Uterus (tissue), 4 donors: Measurements from ENCODE around the gene APOA1. TPM values are rescaled to one million over a fixed set of nuclear protein-coding genes. Genes with fewer than 3 reads are reported as not detected.

Experiments
- DNase-seq, 2 donors: peaks; one replicate each; pipeline ENCODE4 v3.0.0-alpha.2; 2019 to 2020
- H3K27ac ChIP-seq, 2 donors: fragments of 200-600 bp; sonication (generic); 1 replicate in 1 of 2; 2 replicates in 1 of 2; pipeline ENCODE4 v1.5.1; 2016 to 2018
- H3K27me3 ChIP-seq, 2 donors: fragments of 200-600 bp; sonication (generic); one replicate each; pipeline ENCODE4 v1.5.1; 2018 to 2019; ENCODE audit warnings: control low read depth in 1 of 2
- H3K36me3 ChIP-seq, 2 donors: fragments of 200-600 bp; sonication (generic); one replicate each; pipeline ENCODE4 v1.5.1; 2019; ENCODE audit warnings: control low read depth in 1 of 2
- H3K4me1 ChIP-seq, 2 donors: fragments of 200-600 bp; sonication (generic); one replicate each; pipeline ENCODE4 v1.5.1; 2018 to 2019; ENCODE audit warnings: control low read depth in 1 of 2
- H3K4me3 ChIP-seq, 2 donors: fragments of 200-600 bp; sonication (generic); 1 replicate in 1 of 2; 2 replicates in 1 of 2; pipeline ENCODE4 v1.5.1; 2018 to 2019; ENCODE audit warnings: mild to moderate bottlenecking in 1 of 2
- H3K9me3 ChIP-seq, 2 donors: fragments of 200-600 bp; sonication (generic); one replicate each; pipeline ENCODE4 v1.5.1; 2019; ENCODE audit warnings: control low read depth in 1 of 2
- POLR2A ChIP-seq, 2 donors: fragments of 450-650 bp; IDR thresholded peaks; one replicate each; pipeline ENCODE4 v1.6.1; 2016; ENCODE audit warnings: antibody characterized with exemption in 2 of 2, mild to moderate bottlenecking in 1 of 2, moderate library complexity in 1 of 2
- intact Hi-C: fragments of 100-400 bp; cut with DNase I; formaldehyde crosslinking; loops from one replicate; pipeline ENCODE4 v1.15.1; 2023; ENCODE audit warnings: low total_unique reads
- total RNA-seq, 4 donors: library from RNA; depleted of rRNA in 3 of 4; stranded (reverse); fragments of >200 nt in 3 of 4; gene quantifications; one replicate each; pipeline versions ENCODE4 v1.1.0 to v1.2.4, GENCODE V29; 2014 to 2023
- TF ChIP-seq, protein P1 (sequence below), 4 experiments: fragments of 200-600 bp in 2 of 4; fragments of 450-650 bp in 2 of 4; sonication (generic) in 2 of 4; IDR thresholded peaks; one replicate each; pipeline ENCODE4 v1.5.1; 2016 to 2019; ENCODE audit warnings: antibody characterized with exemption in 4 of 4, mild to moderate bottlenecking in 2 of 4, moderate library complexity in 1 of 4
- donor health status: DM: yes; HTN: yes; CAD: no.

Gene APOA1
- total RNA-seq, 4 donors from 2014 or later: 2.2 to 3.5 TPM; not detected in 2

DNA sequence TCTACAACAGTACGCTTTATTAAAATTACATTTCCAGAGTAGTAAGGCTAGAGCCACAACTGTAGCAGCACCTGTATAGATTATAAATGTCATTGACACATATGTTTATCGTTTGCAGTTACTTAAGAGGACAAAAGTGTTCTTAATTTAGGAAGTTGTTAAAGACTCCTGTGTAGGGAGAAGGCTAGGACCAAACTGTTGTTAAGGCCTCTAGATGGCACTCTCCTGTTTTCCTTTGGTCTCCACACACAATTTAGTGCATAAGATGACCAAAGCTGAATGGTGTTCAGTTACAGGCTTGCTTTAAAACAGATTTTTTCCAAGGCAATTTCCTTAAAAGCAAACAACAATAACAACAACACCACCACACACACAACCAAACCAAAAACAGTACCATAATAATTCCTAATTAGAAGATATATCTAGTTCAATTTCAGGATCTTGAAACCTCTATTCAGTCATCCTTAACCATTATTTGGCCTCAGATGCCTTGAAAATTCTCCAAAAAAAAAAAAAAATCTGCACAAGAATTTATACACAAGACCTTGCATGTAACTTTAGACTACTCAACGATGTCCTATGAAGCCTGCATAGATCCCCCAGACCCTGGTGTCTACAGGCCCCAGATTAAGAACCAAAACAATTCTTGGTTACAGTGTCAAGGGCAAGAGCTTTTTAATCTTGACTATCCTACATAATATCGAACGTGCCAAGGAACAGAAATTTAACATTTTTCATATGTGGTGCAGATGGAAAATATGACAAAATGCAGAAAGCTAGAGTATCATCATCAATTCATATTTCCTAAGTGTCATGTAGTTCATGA lies 42.6 kb upstream of the APOA1 start:
- H3K27me3 ChIP-seq: no peaks in the 10 kb centered on the region
- no peak overlapping the region for H3K27ac ChIP-seq
- no peak overlapping the region for H3K4me3 ChIP-seq
- TF ChIP-seq, protein P1, sequence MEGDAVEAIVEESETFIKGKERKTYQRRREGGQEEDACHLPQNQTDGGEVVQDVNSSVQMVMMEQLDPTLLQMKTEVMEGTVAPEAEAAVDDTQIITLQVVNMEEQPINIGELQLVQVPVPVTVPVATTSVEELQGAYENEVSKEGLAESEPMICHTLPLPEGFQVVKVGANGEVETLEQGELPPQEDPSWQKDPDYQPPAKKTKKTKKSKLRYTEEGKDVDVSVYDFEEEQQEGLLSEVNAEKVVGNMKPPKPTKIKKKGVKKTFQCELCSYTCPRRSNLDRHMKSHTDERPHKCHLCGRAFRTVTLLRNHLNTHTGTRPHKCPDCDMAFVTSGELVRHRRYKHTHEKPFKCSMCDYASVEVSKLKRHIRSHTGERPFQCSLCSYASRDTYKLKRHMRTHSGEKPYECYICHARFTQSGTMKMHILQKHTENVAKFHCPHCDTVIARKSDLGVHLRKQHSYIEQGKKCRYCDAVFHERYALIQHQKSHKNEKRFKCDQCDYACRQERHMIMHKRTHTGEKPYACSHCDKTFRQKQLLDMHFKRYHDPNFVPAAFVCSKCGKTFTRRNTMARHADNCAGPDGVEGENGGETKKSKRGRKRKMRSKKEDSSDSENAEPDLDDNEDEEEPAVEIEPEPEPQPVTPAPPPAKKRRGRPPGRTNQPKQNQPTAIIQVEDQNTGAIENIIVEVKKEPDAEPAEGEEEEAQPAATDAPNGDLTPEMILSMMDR (IDR thresholded peaks at IDR 0.05): peak; percentile 61 to 81 (median 74)
- no peak for TF ChIP-seq POLR2A (IDR thresholded peaks at IDR 0.05)
- intact Hi-C loops: loop anchor here (10.0 kb wide), 1 partner anchor 235 kb away; no protein-coding TSS in a partner anchor
- no peaks in the 10 kb centered on the region for H3K9me3 ChIP-seq
- DNase-seq: peak in 1 of 2 donors; percentile 33
- H3K36me3 ChIP-seq: no peaks in the 10 kb centered on the region
- H3K4me1 ChIP-seq: no peaks in the 10 kb centered on the region

DNA sequence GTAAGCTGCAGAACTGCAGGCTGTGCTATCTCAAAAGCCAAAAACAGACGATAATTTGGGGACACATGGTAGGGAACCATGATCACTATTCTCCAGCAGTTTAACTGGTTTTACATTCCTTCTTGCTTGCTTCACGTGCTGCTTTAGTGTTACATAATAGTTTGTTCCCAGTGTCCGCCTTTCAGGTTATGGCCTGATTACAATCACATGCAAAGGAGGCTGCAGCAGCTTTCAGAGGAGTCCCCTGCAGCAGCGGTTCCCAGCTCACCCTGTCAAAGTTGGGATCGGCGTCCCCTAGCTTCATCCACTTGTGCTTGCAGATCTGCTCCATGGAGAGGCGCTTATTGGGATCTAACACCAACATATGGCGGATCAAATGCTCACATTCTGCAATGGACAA lies 39.2 kb upstream of the APOA1 start:
- no peaks in the 10 kb centered on the region for H3K36me3 ChIP-seq
- H3K27ac ChIP-seq: no peak overlapping the region
- intact Hi-C loops: loop anchor here (10.0 kb wide), 1 partner anchor 238 kb away; no protein-coding TSS in a partner anchor
- no peaks in the 10 kb centered on the region for H3K27me3 ChIP-seq
- DNase-seq: no peak
- H3K4me3 ChIP-seq: no peak overlapping the region
- no peaks in the 10 kb centered on the region for H3K9me3 ChIP-seq
- TF ChIP-seq, protein P1 (IDR thresholded peaks at IDR 0.05): no peak
- no peak for TF ChIP-seq POLR2A (IDR thresholded peaks at IDR 0.05)
- no peaks in the 10 kb centered on the region for H3K4me1 ChIP-seq

DNA sequence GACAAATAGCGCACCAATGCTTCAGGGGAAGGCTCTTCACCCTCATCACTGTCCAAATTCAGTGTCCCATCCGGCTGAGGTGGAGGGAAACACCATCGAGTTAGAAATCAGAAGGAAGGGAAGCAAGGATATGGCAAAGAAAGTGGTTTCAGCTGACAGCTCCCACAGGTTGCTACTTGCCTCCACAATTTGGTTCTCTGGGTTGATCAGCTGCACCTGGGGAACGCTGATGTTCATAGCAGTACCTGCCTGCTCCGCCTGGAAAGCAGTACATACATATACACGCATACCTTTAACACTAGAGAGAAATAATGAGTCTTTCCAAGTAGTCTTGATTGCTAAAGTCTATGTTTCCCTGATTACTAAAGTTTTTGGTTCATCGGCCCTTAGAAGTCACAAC lies 37.8 kb upstream of the APOA1 start:
- TF ChIP-seq, protein P1 (IDR thresholded peaks at IDR 0.05): no peak
- no peak for TF ChIP-seq POLR2A (IDR thresholded peaks at IDR 0.05)
- intact Hi-C loops: loop anchor here (10.0 kb wide), 1 partner anchor 240 kb away; no protein-coding TSS in a partner anchor

DNA sequence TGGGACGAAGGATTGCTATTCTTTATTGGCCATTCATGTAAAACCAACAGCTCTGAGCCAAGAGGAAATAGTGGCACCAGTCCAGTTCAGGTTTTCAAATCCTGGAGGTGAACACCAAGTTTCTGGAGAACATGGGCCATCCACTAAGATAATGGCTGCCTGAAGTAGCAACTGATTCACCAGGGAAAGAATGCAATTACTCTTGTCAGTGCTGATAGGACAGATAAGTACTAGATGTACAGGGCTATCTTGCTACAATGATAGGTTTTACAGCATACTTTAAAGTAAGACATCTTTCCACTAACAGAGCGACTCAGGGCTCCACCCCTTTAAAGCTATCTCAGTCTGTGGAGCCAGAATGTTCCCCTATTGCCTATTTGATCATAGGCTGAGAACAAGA lies 36.8 kb upstream of the APOA1 start:
- Histone ChIP-seq H3K4me3 (no peak overlapping the region), H3K36me3 (no peaks in the 10 kb centered on the region), H3K9me3 (no peaks in the 10 kb centered on the region), H3K4me1 (no peaks in the 10 kb centered on the region), H3K27ac (no peak overlapping the region), H3K27me3 (no peaks in the 10 kb centered on the region)
- intact Hi-C loops: loop anchor here (10.0 kb wide), 1 partner anchor 241 kb away; no protein-coding TSS in a partner anchor
- no peak for DNase-seq
- no peak for TF ChIP-seq POLR2A (IDR thresholded peaks at IDR 0.05)
- TF ChIP-seq, protein P1 (IDR thresholded peaks at IDR 0.05): no peak

More for the DNA sequence above, 37.8 kb upstream of the APOA1 start:
- no peaks in the 10 kb centered on the region for H3K36me3 ChIP-seq
- no peaks in the 10 kb centered on the region for H3K4me1 ChIP-seq
- no peaks in the 10 kb centered on the region for H3K27me3 ChIP-seq
- no peak overlapping the region for H3K4me3 ChIP-seq
- DNase-seq: no peak
- H3K27ac ChIP-seq: no peak overlapping the region
- no peaks in the 10 kb centered on the region for H3K9me3 ChIP-seq

DNA sequence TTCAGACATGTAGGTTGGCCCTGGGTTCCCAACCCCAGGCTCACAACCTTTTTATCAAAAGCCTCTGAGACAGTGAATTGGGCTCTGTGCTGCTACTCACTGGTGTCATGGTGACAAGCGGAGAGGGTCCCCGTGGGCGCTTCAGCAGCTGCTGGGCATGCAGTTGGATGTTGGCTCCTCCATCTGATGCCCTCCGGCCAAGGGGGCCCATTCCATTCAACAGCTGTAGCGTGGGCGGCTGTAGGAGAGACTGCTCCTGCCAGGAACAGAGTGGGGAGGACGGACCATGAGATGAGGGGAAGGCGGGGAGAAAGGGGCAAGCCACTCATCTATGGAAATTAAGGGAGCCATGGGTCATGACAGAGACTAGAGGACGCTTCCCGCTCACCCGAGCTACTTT lies 36.0 kb upstream of the APOA1 start:
- intact Hi-C loops: loop anchor here (10.0 kb wide), 1 partner anchor 241 kb away; no protein-coding TSS in a partner anchor
- Histone ChIP-seq H3K9me3 (no peaks in the 10 kb centered on the region), H3K4me3 (no peak overlapping the region), H3K27me3 (no peaks in the 10 kb centered on the region), H3K36me3 (no peaks in the 10 kb centered on the region), H3K27ac (no peak overlapping the region), H3K4me1 (no peaks in the 10 kb centered on the region)
- TF ChIP-seq, protein P1 (IDR thresholded peaks at IDR 0.05): no peak
- no peak for TF ChIP-seq POLR2A (IDR thresholded peaks at IDR 0.05)
- DNase-seq: no peak
